HEK293 (cell line): ENCODE measurements around the gene RASL10B.
A peak's percentile ranks its signal among the peaks of the same experiment; 100 is the strongest.

Experiments
- BCL11A ChIP-seq: fragments of 450-650 bp; formaldehyde crosslinking; IDR thresholded peaks from 2 replicates; pipeline ENCODE4 v1.5.1; 2016; ENCODE audit warnings: low read depth, missing biosample characterization, missing genetic modification characterization
- GLIS1 ChIP-seq: fragments of 450-650 bp; formaldehyde crosslinking; IDR thresholded peaks from 2 replicates; pipeline ENCODE4 v1.5.1; 2016; ENCODE audit warnings: missing biosample characterization, missing genetic modification characterization
- GLIS2 ChIP-seq: fragments of 450-650 bp; formaldehyde crosslinking; IDR thresholded peaks from 2 replicates; pipeline ENCODE4 v1.5.1; 2016; ENCODE audit warnings: missing biosample characterization, missing genetic modification characterization
- HOXC10 ChIP-seq: sonication (generic); formaldehyde crosslinking; IDR thresholded peaks from 2 replicates; pipeline ENCODE4 v1.8.1; 2023; ENCODE audit warnings: mild to moderate bottlenecking, missing genetic modification reagents
- KLF8 ChIP-seq: fragments of 450-650 bp; formaldehyde crosslinking; IDR thresholded peaks from 2 replicates; pipeline ENCODE4 v1.5.1; 2016; ENCODE audit warnings: missing biosample characterization, missing genetic modification characterization
- OVOL3 ChIP-seq: fragments of 450-650 bp; formaldehyde crosslinking; IDR thresholded peaks from 2 replicates; pipeline ENCODE4 v1.5.1; 2016; ENCODE audit warnings: missing biosample characterization, missing genetic modification characterization
- RBAK ChIP-seq: fragments of 450-650 bp; formaldehyde crosslinking; IDR thresholded peaks from 2 replicates; pipeline ENCODE4 v1.5.1; 2016; ENCODE audit warnings: missing biosample characterization, missing genetic modification characterization
- SALL2 ChIP-seq: fragments of 450-650 bp; formaldehyde crosslinking; IDR thresholded peaks from 2 replicates; pipeline ENCODE4 v1.5.0; 2017; ENCODE audit warnings: missing biosample characterization, mild to moderate bottlenecking, missing genetic modification characterization, borderline replicate concordance
- SCRT2 ChIP-seq: fragments of 450-650 bp; formaldehyde crosslinking; IDR thresholded peaks from 2 replicates; pipeline ENCODE4 v1.5.1; 2016; ENCODE audit warnings: missing biosample characterization, missing genetic modification characterization
- SP7 ChIP-seq: fragments of 450-650 bp; formaldehyde crosslinking; IDR thresholded peaks from 2 replicates; pipeline ENCODE4 v1.5.1; 2016; ENCODE audit warnings: missing biosample characterization, missing genetic modification characterization
- TRIM28 ChIP-seq: IDR thresholded peaks from 2 replicates; pipeline ENCODE4 v1.6.1; 2011; ENCODE audit warnings: low read length, control low read depth, borderline replicate concordance
- ZBTB17 ChIP-seq: fragments of 450-650 bp; formaldehyde crosslinking; IDR thresholded peaks from 2 replicates; pipeline ENCODE4 v1.5.1; 2016; ENCODE audit warnings: missing biosample characterization, missing genetic modification characterization
- ZFHX2 ChIP-seq: fragments of 450-650 bp; formaldehyde crosslinking; conservative IDR thresholded peaks from 2 replicates; pipeline ENCODE4 v1.5.1; 2016; ENCODE audit warnings: missing biosample characterization, missing genetic modification characterization
- ZNF138 ChIP-seq: fragments of 450-650 bp; formaldehyde crosslinking; IDR thresholded peaks from 2 replicates; pipeline ENCODE4 v1.5.1; 2016; ENCODE audit warnings: missing biosample characterization, missing genetic modification characterization, borderline replicate concordance
- ZNF311 ChIP-seq: fragments of 450-650 bp; formaldehyde crosslinking; IDR thresholded peaks from 2 replicates; pipeline ENCODE4 v1.5.1; 2017; ENCODE audit warnings: missing biosample characterization, missing genetic modification characterization, borderline replicate concordance
- ZNF341 ChIP-seq: fragments of 450-650 bp; formaldehyde crosslinking; IDR thresholded peaks from 2 replicates; pipeline ENCODE4; 2016; ENCODE audit warnings: low read depth, missing biosample characterization, missing genetic modification characterization
- ZNF521 ChIP-seq: fragments of 450-650 bp; formaldehyde crosslinking; IDR thresholded peaks from 2 replicates; pipeline ENCODE4 v1.5.1; 2017; ENCODE audit warnings: missing biosample characterization, mild to moderate bottlenecking, missing genetic modification characterization
- ZNF596 ChIP-seq: fragments of 450-650 bp; IDR thresholded peaks from 2 replicates; pipeline ENCODE4 v1.5.0; 2018; ENCODE audit warnings: missing biosample characterization, mild to moderate bottlenecking, missing genetic modification characterization, moderate library complexity
- ZNF600 ChIP-seq: fragments of 450-650 bp; formaldehyde crosslinking; IDR thresholded peaks from 2 replicates; pipeline ENCODE4 v1.5.1; 2016; ENCODE audit warnings: missing biosample characterization, missing genetic modification characterization
- ZNF624 ChIP-seq: fragments of 450-650 bp; formaldehyde crosslinking; IDR thresholded peaks from 2 replicates; pipeline ENCODE4 v1.5.1; 2017; ENCODE audit warnings: missing biosample characterization, missing genetic modification characterization
- ZNF654 ChIP-seq: fragments of 450-650 bp; formaldehyde crosslinking; IDR thresholded peaks from 2 replicates; pipeline ENCODE4 v1.5.1; 2016; ENCODE audit warnings: low read depth, missing biosample characterization, missing genetic modification characterization
- ZNF768 ChIP-seq: fragments of 450-650 bp; formaldehyde crosslinking; IDR thresholded peaks from 2 replicates; pipeline ENCODE4 v1.5.1; 2018; ENCODE audit warnings: missing biosample characterization, mild to moderate bottlenecking, missing genetic modification characterization
- ZNF776 ChIP-seq: fragments of 450-650 bp; formaldehyde crosslinking; IDR thresholded peaks from 2 replicates; pipeline ENCODE4 v1.5.0; 2017; ENCODE audit warnings: missing biosample characterization, missing genetic modification characterization, borderline replicate concordance
- ZNF792 ChIP-seq: fragments of 450-650 bp; formaldehyde crosslinking; IDR thresholded peaks from 2 replicates; pipeline ENCODE4 v1.5.1; 2016; ENCODE audit warnings: missing biosample characterization, missing genetic modification characterization
- ZNF837 ChIP-seq: fragments of 450-650 bp; formaldehyde crosslinking; IDR thresholded peaks from 2 replicates; pipeline ENCODE4 v1.5.1; 2016; ENCODE audit warnings: missing biosample characterization, missing genetic modification characterization
- TF ChIP-seq, protein P1 (sequence below): fragments of 450-650 bp; IDR thresholded peaks from 2 replicates; pipeline ENCODE4 v1.5.1; 2018; ENCODE audit warnings: missing biosample characterization, mild to moderate bottlenecking, missing genetic modification characterization
- TF ChIP-seq, protein P2 (sequence below): fragments of 450-650 bp; formaldehyde crosslinking; IDR thresholded peaks from 2 replicates; pipeline ENCODE4 v1.5.1; 2017; ENCODE audit warnings: missing biosample characterization, missing genetic modification characterization
- TF ChIP-seq, protein P3 (sequence below): fragments of 450-650 bp; formaldehyde crosslinking; conservative IDR thresholded peaks from 2 replicates; pipeline ENCODE4 v1.5.1; 2016; ENCODE audit warnings: low read depth, missing biosample characterization, missing genetic modification characterization
- TF ChIP-seq, protein P4 (sequence below): fragments of 450-650 bp; formaldehyde crosslinking; IDR thresholded peaks from 2 replicates; pipeline ENCODE4 v1.5.1; 2017; ENCODE audit warnings: missing biosample characterization, missing genetic modification characterization
- TF ChIP-seq, protein P5 (sequence below): fragments of 450-650 bp; formaldehyde crosslinking; IDR thresholded peaks from 2 replicates; pipeline ENCODE4 v1.5.1; 2016; ENCODE audit warnings: missing biosample characterization, missing genetic modification characterization
- TF ChIP-seq, protein P6 (sequence below): fragments of 450-650 bp; formaldehyde crosslinking; IDR thresholded peaks from 2 replicates; pipeline ENCODE4; 2016; ENCODE audit warnings: missing biosample characterization, missing genetic modification characterization

The RASL10B gene

DNA sequence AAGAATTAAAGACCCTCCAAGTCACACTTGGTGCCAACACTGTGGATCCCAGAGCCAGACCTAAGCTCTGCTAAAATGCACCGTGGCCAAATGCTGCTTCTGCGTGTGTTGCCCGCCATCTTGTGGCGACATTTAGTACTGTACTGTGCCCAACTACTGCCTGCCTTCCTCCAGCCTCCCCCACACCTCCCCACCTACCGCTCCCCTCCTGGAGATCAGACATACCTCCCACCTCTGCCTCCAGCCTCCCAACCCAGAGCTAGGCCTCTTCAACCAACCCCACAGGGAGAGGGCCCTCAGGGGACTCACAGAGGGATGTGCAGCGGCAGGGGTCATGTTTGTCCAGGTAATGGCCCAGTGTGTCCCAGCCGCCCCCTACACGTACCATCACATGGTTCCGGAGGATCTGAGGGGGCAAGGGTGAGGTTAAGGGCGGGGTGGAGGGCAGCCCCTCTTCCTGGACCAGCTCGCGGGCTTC, 16.1 kb downstream of the RASL10B start (continued):
- TF ChIP-seq, protein P1, sequence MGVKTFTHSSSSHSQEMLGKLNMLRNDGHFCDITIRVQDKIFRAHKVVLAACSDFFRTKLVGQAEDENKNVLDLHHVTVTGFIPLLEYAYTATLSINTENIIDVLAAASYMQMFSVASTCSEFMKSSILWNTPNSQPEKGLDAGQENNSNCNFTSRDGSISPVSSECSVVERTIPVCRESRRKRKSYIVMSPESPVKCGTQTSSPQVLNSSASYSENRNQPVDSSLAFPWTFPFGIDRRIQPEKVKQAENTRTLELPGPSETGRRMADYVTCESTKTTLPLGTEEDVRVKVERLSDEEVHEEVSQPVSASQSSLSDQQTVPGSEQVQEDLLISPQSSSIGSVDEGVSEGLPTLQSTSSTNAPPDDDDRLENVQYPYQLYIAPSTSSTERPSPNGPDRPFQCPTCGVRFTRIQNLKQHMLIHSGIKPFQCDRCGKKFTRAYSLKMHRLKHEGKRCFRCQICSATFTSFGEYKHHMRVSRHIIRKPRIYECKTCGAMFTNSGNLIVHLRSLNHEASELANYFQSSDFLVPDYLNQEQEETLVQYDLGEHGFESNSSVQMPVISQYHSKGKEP (tag by site-specific recombination), result 0 out of 2 replicates have a peak, but pooled peaks have one; percentile 13
- no peak for TF ChIP-seq ZNF311 (tag by site-specific recombination)
- TF ChIP-seq GLIS1 (tag by site-specific recombination), result peak; percentile 98
- peak; percentile 33 for TF ChIP-seq SP7
- TF ChIP-seq, protein P2, sequence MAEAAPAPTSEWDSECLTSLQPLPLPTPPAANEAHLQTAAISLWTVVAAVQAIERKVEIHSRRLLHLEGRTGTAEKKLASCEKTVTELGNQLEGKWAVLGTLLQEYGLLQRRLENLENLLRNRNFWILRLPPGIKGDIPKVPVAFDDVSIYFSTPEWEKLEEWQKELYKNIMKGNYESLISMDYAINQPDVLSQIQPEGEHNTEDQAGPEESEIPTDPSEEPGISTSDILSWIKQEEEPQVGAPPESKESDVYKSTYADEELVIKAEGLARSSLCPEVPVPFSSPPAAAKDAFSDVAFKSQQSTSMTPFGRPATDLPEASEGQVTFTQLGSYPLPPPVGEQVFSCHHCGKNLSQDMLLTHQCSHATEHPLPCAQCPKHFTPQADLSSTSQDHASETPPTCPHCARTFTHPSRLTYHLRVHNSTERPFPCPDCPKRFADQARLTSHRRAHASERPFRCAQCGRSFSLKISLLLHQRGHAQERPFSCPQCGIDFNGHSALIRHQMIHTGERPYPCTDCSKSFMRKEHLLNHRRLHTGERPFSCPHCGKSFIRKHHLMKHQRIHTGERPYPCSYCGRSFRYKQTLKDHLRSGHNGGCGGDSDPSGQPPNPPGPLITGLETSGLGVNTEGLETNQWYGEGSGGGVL (tag by site-specific recombination), result peak; percentile 80
- TF ChIP-seq ZNF521 (tag by site-specific recombination), result no peak
- TF ChIP-seq HOXC10 (CRISPR knock-in tag), result 0 out of 2 replicates have a peak, but pooled peaks have one; percentile 44
- TF ChIP-seq ZNF624 (tag by site-specific recombination), result no peak
- TF ChIP-seq ZFHX2 (tag by site-specific recombination), result peak; percentile 89
- TF ChIP-seq ZNF341 (tag by site-specific recombination), result no peak
- TF ChIP-seq, protein P3, sequence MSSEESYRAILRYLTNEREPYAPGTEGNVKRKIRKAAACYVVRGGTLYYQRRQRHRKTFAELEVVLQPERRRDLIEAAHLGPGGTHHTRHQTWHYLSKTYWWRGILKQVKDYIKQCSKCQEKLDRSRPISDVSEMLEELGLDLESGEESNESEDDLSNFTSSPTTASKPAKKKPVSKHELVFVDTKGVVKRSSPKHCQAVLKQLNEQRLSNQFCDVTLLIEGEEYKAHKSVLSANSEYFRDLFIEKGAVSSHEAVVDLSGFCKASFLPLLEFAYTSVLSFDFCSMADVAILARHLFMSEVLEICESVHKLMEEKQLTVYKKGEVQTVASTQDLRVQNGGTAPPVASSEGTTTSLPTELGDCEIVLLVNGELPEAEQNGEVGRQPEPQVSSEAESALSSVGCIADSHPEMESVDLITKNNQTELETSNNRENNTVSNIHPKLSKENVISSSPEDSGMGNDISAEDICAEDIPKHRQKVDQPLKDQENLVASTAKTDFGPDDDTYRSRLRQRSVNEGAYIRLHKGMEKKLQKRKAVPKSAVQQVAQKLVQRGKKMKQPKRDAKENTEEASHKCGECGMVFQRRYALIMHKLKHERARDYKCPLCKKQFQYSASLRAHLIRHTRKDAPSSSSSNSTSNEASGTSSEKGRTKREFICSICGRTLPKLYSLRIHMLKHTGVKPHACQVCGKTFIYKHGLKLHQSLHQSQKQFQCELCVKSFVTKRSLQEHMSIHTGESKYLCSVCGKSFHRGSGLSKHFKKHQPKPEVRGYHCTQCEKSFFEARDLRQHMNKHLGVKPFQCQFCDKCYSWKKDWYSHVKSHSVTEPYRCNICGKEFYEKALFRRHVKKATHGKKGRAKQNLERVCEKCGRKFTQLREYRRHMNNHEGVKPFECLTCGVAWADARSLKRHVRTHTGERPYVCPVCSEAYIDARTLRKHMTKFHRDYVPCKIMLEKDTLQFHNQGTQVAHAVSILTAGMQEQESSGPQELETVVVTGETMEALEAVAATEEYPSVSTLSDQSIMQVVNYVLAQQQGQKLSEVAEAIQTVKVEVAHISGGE, result no peak
- peak; percentile 98 for TF ChIP-seq ZNF654 (tag by site-specific recombination)
- TF ChIP-seq ZNF596, result no peak
- TF ChIP-seq, protein P4, sequence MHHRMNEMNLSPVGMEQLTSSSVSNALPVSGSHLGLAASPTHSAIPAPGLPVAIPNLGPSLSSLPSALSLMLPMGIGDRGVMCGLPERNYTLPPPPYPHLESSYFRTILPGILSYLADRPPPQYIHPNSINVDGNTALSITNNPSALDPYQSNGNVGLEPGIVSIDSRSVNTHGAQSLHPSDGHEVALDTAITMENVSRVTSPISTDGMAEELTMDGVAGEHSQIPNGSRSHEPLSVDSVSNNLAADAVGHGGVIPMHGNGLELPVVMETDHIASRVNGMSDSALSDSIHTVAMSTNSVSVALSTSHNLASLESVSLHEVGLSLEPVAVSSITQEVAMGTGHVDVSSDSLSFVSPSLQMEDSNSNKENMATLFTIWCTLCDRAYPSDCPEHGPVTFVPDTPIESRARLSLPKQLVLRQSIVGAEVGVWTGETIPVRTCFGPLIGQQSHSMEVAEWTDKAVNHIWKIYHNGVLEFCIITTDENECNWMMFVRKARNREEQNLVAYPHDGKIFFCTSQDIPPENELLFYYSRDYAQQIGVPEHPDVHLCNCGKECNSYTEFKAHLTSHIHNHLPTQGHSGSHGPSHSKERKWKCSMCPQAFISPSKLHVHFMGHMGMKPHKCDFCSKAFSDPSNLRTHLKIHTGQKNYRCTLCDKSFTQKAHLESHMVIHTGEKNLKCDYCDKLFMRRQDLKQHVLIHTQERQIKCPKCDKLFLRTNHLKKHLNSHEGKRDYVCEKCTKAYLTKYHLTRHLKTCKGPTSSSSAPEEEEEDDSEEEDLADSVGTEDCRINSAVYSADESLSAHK (tag by site-specific recombination), result no peak
- no peak for TF ChIP-seq SCRT2 (tag by site-specific recombination)
- TF ChIP-seq OVOL3, result no peak
- TF ChIP-seq BCL11A (tag by site-specific recombination), result no peak
- no peak for TF ChIP-seq ZNF768
- TF ChIP-seq TRIM28, result no peak
- TF ChIP-seq KLF8 (tag by site-specific recombination), result no peak
- no peak for TF ChIP-seq ZNF776 (tag by site-specific recombination)
- TF ChIP-seq RBAK, result no peak
- TF ChIP-seq ZNF138, result no peak
- TF ChIP-seq, protein P5, sequence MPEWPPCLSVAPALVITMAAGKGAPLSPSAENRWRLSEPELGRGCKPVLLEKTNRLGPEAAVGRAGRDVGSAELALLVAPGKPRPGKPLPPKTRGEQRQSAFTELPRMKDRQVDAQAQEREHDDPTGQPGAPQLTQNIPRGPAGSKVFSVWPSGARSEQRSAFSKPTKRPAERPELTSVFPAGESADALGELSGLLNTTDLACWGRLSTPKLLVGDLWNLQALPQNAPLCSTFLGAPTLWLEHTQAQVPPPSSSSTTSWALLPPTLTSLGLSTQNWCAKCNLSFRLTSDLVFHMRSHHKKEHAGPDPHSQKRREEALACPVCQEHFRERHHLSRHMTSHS, result no peak
- TF ChIP-seq ZNF792 (tag by site-specific recombination), result no peak
- peak; percentile 52 for TF ChIP-seq GLIS2
- TF ChIP-seq ZNF837, result no peak
- TF ChIP-seq, protein P6, sequence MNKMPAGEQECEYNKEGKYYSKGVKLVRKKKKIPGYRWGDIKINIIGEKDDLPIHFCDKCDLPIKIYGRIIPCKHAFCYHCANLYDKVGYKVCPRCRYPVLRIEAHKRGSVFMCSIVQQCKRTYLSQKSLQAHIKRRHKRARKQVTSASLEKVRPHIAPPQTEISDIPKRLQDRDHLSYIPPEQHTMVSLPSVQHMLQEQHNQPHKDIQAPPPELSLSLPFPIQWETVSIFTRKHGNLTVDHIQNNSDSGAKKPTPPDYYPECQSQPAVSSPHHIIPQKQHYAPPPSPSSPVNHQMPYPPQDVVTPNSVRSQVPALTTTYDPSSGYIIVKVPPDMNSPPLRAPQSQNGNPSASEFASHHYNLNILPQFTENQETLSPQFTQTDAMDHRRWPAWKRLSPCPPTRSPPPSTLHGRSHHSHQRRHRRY, result no peak
- TF ChIP-seq ZNF600, result peak; percentile 51; the same call in 1 of the 2 replicates
- TF ChIP-seq SALL2, result no peak
- peak; percentile 90 for TF ChIP-seq ZBTB17 (tag by site-specific recombination)
